Epidermal melanocyte (primary cell): ENCODE results near the gene STIMATE.

Experiments used
- DNase-seq: peaks from one replicate; pipeline ENCODE4 v3.0.0; 2011; ENCODE audit warnings: low spot score; ENCODE audit not compliant: insufficient read length

The STIMATE gene

DNA sequence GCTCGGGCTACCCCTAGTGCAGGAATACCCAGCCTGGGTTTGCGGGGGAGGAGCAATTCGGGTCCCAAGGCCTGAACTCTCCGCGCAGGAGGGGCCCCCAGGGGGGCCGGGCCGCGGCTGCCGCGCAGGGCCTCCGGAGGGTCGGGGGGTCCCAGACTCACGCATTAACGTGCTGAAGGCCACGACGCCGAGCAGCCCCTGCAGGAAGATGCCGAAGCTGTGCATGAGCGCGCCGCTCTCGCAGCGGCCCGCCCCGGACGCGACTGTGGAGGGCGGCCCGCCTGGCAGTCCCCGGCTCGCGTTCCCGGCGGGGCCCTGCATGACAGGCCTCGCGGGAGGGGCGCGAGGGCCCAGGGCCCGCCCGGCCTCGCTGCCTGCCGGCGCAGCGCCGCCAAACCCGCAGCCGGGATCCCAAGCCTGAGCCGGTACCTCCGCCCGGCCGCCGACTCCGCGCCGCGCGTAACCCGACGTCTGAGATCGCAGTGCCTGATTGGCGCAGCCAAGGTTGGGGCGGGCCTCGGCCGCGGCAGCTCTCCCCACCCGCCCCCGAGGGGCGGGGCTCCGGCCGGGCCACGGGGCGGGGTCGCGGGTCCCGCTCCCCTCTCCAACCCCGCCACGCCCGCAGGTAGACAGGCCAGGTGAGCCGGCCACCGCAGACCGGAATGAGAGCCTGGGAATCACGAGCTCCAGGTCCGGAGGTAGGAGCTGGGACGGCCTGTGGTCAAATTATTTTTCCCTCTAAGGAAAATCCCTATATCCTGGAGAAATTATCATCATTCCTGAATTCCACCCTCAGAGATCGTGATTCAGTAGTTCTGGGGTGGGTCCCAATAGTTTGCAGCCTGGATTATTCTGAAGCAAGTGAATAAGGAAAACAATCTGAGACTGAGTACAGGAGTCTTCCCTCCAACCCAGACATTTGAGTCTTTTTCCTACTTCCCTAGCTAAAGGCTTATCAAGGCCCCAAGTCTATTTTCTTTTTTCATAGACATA, at the start of gene STIMATE:
TSS of gene STIMATE (minus strand) at position 419 of the 993 bp plus-strand sequence. CDS start at position 321, 98 bp downstream.
- DNase-seq = peak; percentile 86

DNA sequence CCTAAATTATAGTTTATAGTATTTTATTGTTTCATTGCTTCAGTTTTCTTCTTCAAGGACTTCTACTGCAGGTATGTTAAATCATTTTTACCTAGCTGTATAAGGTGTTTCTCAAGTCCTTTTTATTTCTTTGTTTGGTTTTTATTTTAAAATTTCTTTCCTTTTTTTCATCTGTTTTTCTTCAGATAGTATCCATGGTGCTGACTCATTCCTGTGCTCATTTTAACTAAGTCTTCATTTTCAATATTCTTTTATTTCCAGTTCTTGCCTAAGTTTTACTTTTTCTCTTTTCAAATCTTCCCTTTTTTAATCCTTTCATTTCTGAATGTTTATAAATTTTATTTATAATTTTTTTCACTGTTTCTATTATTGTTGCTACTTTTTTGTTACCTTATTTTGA, 42.3 kb upstream of the STIMATE start:
- DNase-seq = no peak

DNA sequence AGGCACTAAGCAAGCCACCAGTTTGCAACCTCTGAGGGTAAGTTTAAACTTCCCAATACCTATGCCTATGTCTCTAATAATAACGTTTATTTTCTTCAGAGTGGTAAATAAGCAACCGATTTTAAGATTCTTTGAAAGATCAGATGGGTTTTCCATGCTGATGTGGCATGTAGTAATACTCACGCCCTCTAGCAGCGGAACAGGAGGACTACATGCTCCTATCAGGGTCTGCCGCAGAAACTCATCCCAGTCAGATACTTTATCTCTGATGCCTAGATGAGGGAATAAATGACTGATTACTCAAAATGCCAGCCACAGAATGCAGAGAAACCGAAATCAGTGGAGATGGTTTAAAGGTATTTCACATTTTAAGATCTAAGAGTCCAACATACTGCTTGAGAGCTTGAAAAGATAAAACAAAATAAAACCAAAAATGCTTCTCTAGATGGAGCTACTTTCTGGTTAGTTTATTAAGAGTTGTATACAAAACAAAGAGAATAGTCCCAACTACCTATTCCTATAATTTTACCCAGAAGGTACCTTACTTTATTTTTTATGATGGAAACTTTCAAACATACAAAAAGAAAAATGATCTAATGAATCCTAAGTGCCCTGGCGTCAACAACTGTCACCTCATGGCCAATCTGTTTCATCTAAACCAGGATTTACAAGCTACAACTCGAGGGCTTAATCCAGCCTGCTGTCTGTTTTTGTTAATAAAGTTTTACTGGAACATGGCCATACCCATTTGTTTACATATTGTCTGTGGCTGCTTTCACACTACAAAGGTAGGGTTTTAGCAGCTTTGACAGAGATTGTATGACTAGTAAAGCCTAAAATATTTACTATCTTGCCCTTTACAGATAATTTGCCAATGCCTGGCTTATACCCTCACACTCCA, 37.5 kb upstream of the STIMATE start:
- DNase-seq = peak; percentile 80

DNA sequence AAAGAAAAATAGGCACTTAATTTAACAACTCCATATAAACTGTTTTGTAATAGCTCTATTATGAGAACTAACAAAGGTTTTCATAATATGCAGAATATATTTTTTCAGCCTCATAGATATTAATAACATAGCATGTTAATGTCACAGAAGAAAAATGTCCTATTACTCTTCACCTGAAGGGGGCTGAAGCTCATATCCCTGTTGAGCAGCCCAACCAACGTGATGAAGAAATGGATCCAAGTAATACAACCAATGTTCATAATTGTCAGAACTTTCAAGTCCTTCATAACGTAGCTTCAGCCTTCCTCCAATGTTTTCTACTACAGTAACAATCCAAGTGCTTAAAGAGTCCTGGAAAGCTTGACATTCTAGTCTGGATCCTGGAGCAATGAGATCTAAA, 34.5 kb upstream of the STIMATE start:
- no peak for DNase-seq

DNA sequence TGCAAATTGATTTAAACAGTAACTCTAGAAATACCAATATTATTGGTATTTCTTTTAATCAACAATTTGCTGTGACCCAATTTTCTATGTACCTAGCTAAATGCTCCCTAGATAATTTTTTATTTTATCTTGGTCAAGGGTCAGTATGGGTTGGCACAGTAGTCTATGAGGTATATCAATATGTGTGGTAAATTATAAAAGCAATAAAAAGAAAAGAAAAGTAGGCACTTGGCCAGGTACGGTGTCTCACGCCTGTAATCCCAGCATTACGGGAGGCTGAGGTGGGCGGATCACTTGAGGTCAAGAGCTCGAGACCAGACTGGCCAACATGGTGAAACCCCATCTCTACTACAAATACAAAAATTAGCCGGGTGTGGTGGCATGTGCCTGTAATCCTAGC, 34.0 kb upstream of the STIMATE start:
- no peak for DNase-seq

DNA sequence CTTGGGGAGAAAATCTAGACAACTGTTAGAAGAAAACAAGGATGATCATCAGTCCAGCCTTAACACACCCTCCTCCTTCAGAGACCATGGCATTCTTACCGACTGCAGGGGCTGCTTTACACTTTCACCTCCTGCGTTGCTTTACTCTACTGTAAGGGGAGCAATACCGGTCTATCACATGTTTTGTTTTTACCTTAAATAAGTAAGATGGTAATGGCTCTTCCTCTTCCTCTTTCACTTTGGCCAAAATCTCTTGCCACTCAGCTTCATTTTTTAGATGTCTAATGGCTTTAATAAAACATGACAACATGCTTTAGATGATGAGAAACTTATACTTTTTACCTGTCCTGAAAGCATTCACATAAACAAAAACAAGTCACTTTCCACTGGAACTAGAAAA, 33.4 kb upstream of the STIMATE start:
- DNase-seq = no peak

DNA sequence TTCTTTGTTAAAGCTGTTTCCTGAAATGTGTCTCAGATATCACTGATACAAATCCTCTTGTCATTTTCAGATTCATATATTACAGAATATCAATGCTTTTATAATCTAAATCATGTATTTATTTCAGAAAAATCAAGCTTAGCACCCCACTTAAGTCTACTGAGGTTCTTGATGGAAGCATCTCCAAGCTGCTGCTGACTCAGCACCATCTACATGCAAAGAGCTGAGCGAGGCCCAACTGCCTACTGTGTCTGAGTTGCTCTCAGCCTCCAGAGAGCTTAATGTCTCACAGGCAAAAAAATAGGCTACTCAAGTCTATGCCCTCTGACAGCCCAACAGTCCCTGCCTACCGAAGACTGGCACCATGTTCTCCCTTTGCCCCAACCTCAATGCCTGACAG, 29.2 kb upstream of the STIMATE start:
- DNase-seq = no peak

DNA sequence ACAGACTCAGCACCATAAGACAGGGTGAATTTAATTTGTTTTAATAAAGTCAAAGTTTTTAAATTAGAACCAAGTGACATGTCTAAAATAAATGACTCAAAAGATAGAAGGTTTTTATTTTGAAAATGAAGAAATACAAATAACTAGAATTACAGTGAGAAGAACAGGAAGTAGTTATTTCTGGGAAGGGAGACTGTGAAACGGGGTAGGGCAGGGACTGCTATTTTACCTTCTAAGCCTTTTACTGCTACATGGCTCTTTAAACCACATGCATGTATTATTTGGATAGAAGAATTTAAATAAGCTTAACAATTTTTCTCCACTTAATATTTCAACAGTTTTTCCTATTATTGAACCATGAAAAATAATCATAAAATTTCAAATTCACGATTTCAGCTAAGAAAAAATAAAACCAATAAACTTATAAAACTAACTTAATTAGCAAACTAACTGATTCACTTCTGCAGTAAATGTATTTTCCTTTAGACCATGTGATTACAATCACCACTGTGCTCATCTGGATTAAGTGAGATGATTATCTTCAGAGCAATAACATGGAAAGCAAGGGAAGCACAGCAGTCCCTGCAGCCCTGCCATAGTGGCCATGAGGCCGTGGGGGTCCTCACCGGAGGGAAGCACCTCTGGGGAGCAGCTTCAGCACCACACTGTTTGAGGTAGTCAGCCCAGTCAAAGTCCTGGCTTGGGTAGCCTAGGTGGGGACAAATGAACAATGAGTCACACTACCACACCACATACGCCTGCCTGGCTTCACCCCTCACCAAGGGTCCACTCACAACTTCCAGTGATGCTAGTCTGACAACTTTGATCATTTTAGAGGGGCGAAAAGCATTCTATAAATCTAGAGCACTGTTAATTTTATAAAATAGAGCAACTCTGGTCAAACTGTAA, 28.3 kb upstream of the STIMATE start:
- DNase-seq = no peak

DNA sequence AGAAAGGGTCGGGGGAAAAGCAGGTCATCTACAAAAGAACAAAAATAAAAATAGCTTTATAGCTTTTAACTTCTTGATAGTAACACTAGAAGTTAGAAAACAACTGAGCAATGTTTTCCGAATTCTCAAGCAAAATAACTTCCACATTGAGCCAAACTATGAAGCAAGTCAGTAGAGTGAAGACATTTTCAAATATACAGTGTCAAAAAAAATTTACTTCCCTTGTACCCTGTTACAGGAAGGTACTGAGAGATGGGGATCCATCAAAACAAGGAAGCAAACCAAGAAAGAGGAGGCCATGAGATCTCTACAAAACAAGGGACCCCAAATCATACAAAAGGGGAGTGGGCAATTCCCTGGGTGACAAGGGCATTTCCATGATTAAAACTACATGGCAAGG, 26.6 kb upstream of the STIMATE start:
- no peak for DNase-seq

DNA sequence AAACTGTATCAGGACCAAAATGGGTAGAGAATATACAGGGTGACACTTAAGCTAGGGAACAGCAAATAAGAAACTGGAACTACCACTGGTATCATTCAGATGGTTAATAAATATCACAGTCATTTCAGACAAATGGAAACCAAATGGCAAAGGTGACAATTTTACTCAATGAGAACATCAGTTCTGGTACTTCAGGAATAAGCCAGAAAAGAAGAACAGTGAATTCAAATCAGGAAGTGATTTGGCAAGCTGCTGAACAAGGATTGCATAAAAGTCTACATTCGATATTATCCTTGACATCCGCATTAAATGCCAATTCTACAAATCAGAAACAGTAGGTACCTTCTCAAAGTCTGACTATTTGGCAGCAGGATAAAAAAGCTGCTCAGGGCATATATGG, 23.5 kb upstream of the STIMATE start:
- no peak for DNase-seq

DNA sequence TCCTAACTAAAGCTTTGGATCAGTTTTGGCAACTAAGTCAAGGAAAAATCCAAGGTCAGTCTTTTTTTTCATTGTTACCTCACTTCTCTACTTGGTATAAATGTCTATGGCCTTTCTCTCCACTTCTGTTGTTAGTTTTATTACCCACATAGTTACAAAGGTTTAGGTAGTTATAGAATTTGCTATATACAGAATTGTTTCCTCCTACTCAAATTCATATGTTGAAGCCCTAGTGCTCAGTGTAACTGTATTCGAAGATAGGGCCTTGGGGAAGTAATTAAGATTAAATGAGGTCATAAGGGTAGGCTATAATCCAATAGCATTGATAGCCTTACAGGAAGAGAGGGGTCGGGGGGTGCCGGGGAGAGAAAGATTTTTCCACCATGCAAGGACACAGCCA, 19.7 kb upstream of the STIMATE start:
- no peak for DNase-seq

DNA sequence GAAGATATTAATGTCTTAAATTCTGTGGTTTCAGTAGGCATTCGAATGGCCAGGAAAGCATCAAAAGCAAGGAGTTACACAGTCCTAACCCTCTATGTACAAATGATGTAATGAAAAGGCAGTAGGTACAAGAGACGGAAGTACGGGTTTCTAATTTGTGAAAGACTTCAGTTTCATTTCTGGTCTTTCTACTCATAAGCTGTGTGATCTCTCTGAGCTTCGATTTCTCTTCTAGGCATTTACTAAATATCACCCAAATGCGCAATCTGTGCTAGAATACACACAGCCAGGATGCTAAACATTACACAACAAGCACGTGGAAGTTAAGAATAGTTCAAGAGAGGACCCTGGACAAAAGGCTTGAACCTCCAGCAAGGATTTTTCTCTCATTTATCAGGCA, 17.9 kb upstream of the STIMATE start:
- DNase-seq = no peak

DNA sequence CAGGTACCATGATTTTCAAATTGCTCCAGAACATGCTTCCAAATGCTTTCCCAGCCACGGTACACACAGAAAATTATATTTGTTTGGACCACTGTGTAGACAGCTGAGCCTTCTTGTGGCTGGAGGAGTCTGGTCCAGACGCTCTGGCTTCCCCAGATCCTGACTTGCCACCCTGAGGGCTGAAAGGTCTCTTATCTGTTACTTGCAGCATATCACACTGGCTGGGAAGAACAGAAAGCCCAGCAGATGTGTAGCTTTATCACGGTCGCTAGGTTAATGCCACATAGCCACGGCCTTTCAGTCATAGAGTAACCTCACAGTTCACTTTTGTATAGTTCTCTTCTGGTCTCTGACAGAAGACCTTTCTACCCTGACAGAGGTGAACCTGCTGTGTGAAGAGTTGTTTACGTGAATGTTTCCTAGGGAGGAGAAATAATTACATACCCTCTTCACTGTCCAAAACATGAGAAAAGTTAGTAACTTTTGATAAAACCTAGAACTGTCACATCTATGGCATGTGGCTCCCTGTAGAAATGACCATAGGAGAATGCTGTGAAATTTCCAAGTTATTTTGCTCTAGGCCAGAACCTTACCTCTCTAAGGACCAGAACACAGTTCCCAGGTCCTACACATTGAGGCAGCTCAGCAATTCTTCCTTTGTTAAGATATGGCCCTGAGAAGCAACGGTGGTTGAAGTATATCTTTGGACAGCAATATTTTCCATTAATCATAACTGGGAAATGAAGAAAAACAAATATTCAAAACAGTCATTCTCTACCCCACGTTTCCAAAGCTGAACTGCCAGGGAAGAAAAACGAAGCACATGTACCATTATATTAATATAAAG, 15.8 kb upstream of the STIMATE start:
- no peak for DNase-seq

DNA sequence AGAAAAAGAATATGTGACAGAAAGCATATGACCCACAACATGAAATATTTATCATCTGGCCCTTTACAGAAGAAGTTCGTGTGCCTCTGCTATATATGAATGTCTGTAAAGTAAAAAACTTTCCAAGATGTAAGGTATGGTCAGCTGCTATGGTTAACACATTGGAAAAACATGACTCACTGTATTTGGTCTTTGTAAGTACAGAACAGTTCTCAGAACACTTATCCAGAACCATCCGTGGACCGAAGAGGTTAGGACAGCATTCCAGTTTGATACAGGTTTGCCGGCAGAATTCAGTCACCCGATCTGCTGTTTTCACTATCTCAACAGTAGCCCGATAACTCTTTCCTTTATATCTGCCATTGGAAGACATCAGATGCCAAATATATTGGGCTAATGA, 13.5 kb upstream of the STIMATE start:
- no peak for DNase-seq

DNA sequence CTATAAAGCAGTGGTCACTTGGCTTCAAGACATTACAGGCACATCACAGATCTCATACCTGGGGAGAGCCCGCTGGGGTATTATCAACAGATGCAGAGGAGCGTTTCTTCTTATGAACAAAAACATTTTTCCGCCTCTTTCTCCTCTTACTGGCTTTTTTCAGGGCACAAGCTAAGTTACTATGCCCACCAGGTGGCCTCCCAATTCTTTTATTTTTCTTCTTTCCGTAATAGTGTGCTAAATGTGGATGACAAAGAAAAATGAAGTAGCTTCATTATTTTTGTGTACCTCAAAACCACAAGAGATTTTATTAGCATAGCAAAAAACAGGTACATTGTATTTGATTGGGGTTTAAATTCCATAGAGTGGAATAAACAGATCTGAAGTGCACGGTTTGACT, 10.1 kb upstream of the STIMATE start:
- no peak for DNase-seq

DNA sequence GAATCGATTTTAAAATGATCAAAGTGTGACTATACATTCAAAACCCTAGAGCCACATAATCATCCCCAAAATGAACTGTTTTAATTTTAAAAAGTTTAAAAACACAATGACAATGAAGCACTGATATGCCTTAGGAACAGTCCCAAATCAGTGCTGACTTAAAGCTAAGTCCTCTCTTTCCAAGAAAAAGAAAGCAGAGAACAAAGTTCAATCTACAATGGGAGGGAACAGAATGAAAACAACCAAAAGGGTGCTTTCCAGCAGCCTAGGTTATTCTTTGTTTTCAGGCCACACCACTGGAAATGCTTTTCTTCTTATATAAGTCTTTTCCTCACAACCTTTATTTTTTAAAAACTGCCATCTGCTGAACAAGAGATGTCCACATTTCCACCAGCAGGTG, 7.2 kb upstream of the STIMATE start:
- DNase-seq = no peak

DNA sequence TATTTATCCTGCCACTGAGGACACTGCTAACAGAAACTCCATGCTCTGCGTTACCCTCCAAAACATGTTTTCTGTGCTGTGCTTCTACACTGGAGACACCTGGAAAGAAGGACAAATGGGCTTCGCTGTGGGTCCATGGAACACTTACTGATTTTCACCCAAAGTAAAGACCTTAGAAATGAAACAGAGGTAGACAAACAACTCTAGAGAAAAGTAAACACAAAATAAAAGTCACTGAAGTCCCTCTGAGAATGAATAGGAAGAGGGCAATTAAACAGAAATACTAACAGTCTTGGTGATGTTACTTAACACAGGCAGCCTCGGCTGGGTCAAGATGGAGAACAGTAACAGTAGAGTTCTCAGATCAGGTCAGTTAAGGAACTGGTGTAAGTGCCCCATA, 6.7 kb upstream of the STIMATE start:
- no peak for DNase-seq

DNA sequence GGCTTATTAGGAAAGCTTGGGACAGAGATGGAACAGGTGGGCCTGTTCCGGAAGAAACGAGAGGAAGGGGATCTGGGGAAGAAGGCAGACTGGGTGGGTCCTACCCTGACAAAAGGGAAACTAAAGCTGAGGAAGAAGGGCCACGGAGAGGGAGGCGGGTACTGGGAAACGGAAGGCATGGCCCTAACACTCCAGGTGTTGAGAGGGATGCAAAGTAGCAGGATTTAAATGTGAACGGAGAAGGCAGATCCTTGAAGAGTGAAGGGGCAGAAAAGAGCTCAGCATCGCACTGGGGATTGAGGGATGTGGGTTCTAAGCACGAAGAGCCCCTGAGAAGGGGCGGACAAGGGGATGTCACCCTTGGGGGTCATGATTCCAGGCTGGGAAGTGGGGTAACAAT, 735 bp downstream of the STIMATE start:
- DNase-seq = no peak

DNA sequence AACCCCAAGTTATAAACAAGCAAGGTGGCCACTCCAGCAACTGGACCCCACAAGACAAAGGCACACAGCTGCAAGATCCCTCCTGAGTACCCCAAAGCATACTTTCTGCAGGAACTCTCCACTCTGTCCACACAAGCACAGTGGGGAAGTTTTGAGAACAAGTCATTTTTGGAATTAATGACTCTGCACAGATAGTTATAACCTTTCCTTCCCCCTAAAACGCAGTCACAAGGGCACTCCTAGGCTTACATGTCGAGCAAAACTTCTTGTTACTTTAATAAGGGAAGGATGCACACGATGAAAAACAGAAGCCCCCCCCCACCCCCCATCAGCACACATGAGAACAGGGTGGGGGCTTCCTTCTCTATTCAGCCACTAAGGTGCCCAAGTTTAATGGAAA, 1.2 kb downstream of the STIMATE start:
- DNase-seq = no peak

DNA sequence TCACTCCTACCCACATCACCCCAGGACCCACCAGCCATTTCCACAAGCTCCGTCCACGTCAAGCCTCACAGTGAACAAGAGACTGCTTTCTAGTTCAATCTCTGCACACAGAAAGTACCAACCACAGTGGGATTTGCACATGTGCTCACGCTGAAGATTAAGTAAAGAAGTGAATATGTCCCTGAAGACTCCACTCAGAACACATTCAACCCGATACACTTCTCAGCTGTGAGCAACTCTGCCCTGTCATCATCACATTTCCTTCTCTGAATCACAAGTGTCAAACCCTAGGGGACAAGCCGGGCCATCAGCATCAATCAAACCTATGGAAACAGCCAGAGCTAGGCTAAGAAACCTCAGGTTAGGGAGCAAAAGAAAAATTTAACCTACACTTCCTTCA, 1.9 kb downstream of the STIMATE start:
- no peak for DNase-seq
